Activated CD4-positive, CD25-positive, alpha-beta regulatory T cell (primary cell): ENCODE results near the gene TRIO.

Source experiments
- DNase-seq, 4 experiments: peaks; one replicate each; lab custom pipeline; 2025; lab: John Stamatoyannopoulos, UW

Gene TRIO

DNA sequence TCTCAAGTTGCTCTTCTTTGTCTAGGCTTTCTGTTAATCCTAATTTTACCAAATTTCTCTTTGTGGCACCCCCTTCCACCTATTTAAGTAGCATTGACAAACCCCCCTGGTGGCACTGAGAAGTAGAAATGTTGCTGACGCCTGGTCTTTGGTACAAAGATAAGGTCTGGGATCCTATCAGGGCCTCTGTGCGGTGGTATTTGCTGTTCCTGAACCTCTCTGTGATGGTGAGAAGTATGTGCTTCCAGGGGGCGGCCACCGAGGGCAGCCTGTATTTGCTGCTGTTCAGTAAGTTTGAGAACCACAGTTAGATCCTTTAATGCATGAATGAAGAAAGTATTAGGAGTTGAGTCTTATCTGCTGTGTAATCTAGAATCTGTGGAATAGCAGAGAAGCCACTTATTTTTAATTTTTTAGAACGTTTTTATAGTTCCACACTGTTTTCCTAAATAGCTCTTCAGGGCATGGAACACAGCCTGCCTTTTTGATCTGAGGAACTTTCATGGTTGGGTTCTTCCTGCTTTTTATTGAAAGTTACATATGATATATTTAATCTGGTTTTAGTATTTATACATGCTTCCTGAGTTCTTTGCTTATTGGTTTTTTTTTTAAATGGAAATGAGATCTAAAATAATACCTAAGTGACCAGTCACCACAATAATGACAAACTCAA lies 124.2 kb downstream of the TRIO start:
- no peak for DNase-seq

DNA sequence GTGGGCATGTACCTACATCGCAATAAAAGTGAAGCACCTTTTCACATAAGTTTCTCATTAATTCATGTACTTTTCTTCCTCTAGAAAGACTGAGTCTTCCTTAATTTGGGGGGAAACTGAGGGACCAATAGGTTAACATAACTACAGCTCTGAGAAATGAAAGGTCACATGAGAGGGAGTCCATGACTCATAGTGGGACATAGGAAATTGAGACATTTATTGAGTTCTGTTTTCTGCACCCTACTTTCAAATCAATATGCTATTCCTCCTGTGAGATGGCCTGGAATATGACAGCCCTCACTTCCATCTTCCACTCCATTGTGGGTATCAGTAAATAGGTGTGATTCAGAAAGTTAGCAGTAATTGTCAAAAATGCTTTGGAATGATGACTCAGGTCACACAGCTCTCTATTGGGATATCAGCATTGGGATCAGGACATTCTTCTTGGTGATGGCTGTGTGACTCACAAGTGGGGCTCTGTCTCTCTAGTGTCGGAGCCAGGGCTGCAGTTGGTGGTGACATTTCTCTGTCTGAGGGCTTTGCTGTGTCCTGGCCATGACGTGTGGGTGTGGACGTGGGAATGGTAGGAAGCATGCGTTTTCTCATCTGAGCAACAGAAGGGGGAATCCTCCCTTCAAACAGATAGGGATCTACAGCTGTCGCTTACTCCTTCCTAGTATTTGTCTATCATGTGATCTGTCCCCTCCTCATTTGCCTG lies 125.0 kb downstream of the TRIO start:
- no peak for DNase-seq

GRCh38 chr5:14268738-14269137 lies 125.6 kb downstream of the TRIO start:
- no peak for DNase-seq

DNA sequence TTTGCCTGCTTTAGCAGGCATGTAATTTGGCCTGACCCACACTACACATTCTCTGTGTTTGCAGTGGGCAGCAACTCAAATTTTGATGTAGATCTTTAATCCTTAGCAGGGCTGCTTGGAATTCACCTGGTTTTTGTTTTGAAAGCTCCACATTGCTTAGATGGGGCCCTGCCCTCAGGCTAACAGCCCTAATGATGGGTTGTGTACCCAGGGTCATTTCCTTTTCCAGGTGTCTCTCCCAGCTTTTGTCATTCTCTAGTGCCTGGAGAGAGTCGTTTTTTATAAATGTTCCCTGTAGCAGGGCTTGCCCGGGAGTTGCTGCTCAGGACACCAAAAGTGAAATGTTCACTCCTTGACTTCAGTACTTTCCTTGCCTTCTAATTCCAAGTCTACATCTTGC lies 126.3 kb downstream of the TRIO start:
- no peak for DNase-seq

DNA sequence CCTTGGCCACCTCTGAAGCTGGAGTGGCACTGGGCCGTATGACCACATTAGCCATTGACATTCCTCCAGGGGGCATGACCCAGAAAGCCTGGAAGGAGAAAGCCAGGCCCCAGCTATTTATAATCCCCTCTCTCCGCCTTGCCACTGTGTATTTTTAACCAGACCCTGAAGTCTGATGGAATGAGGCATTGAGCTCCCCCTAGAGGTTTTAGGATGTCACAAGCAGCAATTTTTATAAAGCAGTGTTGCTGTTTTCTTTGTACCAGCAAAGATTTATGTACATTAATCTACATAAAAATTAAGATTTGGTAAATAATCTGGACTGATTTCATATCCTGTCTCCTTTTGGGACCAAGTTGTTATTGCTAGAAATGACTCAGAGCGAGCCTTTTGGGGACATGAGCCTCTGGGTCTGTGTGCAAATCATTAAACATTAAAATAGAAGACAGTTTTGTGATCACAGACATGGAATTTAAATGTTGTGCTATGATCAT lies 127.1 kb downstream of the TRIO start:
- no peak for DNase-seq

DNA sequence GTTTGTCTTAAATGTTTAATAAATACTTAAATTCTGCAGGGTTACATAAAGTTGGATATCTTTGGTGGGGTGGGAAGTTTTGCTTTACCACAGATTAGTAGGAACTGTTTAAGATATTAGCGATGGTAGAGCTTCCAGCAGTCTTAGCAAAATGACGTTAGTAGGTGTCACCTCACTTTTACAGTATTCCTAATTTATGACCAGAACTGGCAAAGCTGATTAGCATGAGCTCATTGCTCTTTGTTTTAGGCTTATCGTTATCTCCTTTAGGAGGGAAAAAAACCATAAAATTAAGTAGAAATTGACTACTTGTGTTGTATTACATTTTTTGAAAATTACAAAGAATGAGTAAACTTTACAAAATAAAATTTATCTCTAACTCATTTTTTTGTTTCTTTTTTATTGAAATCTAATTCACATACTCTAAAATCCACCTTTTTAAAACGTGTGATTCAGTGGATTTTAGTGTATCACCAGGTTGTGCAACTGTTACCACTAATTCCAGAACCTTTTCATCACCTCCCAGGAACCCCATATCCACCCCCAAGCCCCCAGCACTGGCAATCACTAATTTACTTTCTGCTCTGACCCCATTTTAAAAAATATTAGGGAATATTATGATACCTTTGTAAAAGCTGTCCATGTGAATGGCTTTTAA lies 129.5 kb downstream of the TRIO start:
- no peak for DNase-seq

GRCh38 chr5:14273207-14273767 lies 130.1 kb downstream of the TRIO start:
- DNase-seq: no peak

- no peak for DNase-seq
Measured at GRCh38 chr5:14276380-14276779, 133.2 kb downstream of the TRIO start.

GRCh38 chr5:14277385-14278320 lies 134.5 kb downstream of the TRIO start:
- no peak for DNase-seq

DNA sequence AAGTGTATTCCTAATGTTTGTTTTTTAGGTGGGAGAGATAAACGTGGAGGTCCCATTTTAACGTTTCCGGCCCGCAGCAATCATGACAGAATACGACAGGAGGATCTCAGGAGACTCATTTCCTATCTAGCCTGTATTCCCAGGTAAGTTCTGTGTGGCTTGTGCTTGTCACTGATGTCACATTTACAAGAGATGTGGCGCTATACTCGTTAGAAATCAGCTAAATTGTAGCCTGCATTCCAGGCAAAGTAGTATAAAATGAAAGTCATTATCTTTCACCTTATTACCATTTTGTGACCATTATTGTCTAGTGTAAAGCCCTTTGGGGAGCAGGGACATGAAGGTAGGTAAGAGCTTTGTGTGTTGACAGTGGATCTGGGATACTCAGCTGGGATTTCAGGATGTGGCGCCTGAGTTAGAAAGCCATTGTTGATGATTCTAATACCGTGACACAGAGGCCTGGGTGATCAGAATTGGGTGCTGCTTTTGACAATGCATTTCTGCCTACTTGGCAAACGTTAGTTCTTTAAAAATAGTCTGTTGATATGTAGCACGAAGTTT lies 137.2 kb downstream of the TRIO start:
- DNase-seq: no peak

DNA sequence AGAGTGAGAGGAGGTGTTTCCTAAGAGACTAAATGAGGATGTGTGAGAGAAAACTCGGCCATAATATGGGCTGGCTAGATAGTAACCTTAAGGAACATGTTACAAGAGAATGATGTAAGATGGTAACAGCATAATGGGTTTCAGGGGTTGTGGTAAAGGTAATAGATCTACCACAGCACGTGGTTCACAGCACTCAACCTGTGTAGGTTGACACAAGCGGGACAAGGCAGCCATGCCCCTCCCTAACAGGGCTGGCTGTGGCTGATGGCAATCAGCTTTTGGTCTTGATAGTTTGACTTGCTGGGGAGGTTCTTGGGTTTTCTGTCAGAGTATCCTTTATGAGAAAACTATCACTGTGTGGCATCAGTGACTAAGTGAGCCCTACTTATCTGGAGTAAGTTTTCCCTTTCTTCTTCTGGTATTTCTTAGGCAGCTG lies 138.6 kb downstream of the TRIO start:
- no peak for DNase-seq

DNA sequence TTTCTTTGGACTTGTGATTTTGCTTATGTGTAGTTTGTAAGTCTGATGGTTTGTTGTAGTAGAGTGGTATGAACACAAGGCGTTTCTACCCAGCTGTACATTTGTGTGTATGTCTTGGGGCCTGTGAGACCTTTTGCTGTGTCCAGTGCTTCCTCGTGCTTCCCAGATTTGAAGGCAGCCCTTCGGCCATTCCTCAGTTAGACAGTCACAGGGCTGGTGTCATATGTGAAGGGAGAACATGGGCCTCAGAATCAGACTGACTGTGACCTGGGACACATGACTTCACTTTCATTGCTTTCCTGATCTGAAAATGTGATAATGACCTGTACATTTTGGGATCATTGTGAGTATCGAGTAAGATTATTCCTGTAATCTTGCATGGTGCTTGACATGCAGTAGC lies 140.0 kb downstream of the TRIO start:
- DNase-seq: no peak

DNA sequence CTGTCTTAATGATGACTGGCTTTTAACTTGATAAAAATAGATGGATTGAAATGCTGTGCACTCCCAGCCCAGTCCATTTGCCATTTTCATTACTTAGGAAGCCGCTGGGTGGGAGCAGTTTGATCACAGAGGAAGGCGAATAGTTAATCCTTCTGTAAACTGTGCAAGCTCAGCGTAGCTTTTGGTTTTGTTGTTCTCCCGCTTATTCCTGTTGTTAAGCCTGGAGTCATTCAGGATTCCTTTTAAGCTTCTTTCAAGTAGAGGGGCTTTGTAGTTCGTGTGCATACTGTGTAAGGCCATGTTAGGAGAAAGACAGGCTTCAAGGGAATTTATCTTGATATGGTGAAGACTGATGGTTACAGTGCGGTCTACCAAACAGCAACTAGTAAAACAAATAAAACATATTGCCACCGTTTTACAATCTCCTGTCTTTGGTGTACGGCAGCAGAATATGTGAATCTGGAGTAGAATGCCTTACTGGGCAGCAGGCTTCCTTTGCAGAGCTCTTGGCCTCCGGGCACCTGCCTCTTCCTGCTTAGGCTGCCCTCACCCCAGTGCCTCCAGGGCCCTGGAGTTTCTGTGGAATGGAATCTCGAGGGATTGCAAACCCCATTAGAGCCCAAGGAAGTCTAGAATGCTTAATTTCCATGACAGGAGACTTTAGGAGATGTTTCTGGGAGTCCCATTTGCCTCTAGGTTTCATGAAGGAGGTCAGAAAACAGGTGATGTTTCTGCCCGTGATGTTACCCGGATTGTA lies 141.4 kb downstream of the TRIO start:
- no peak for DNase-seq

GRCh38 chr5:14286007-14286406 lies 142.9 kb downstream of the TRIO start:
- DNase-seq: no peak

GRCh38 chr5:14286574-14287421 lies 143.7 kb downstream of the TRIO start:
- DNase-seq: no peak

DNA sequence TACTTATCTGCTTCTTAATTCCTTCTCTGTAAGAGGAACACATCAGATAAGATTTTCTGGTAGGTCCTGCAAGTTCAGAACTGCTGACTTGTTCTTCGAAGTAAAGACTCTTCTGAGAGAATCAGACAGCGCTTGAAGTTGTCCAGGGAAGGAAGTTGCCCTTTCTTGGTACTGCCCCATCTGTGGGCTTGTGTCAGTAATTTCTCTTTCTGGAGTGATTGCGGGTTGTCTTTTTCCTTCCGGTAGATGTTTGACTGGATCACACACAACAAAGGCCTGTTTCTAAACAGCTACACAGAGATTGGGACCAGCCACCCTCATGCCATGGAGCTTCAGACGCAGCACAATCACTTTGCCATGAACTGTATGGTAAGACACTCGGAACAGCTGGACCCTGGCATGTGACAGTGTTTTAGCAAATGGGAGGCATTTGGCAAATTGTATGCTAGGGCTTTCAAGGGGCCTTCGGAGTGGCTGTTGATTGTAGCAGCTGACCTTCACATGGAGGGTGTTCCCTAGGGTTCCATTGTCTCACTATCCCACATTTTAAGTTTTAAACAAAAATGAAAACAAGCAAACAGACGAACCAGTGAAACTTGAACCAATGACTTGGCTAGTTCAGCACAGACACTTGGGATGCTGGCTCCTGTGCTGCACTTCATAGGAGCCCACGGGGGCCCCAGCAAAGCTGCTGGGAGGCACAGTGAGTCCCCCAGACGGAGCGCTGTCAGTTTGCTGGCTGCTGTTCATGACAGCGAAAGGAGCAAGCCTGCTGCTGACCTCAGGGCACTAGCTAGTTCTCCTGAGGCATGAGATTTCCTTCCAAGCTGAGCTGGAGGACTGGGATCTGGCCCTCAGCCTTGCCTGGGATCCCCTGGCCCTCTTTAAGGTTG lies 149.9 kb downstream of the TRIO start:
- DNase-seq: no peak

GRCh38 chr5:14295610-14296009 lies 152.5 kb downstream of the TRIO start:
- DNase-seq: no peak

GRCh38 chr5:14296533-14297331 lies 153.6 kb downstream of the TRIO start:
- no peak for DNase-seq
